GM23338 (cell line): ENCODE results near the gene CHGA. TPM values are rescaled to one million over a fixed set of nuclear protein-coding genes. Genes with fewer than 3 reads are reported as not detected.

Source experiments
- ATAC-seq: fragments of 200-7000 bp; cut with Tn5 transposase; 3 replicates; pipeline ENCODE4 v1.9.1; 2020
- DNase-seq: peaks from one replicate; pipeline ENCODE4 v3.0.0-alpha.2; 2015; ENCODE audit warnings: low spot score
- H2AFZ ChIP-seq: fragments of 200-600 bp; sonication (generic); 2 replicates; pipeline ENCODE4 v1.8.0; 2016; ENCODE audit warnings: antibody characterized with exemption, mild to moderate bottlenecking, moderate library complexity
- H3F3A ChIP-seq: fragments of 200-600 bp; sonication (generic); replicated peaks from 2 replicates; pipeline ENCODE4 v1.8.0; 2017; ENCODE audit warnings: antibody characterized with exemption, mixed run types, low read depth
- H3K27ac ChIP-seq: fragments of 200-600 bp; sonication (generic); 2 replicates; pipeline ENCODE4 v1.6.1; 2016; ENCODE audit warnings: low read depth
- H3K27me3 ChIP-seq: fragments of 200-600 bp; sonication (generic); 2 replicates; pipeline ENCODE4 v1.8.0; 2016; ENCODE audit warnings: mild to moderate bottlenecking, mixed run types, moderate library complexity; ENCODE audit not compliant: insufficient read depth
- H3K36me3 ChIP-seq: fragments of 200-600 bp; sonication (generic); 2 replicates; pipeline ENCODE4 v1.8.0; 2016; ENCODE audit warnings: mild to moderate bottlenecking; ENCODE audit not compliant: insufficient read depth
- H3K4me1 ChIP-seq: fragments of 200-600 bp; sonication (generic); 2 replicates; pipeline ENCODE4 v1.8.0; 2016; ENCODE audit warnings: mild to moderate bottlenecking, moderate library complexity; ENCODE audit not compliant: insufficient read depth
- H3K4me2 ChIP-seq: fragments of 200-600 bp; sonication (generic); 2 replicates; pipeline ENCODE4 v1.7.1; 2017; ENCODE audit warnings: mixed run types
- H3K4me3 ChIP-seq: fragments of 200-600 bp; sonication (generic); 2 replicates; pipeline ENCODE4 v1.6.1; 2016; ENCODE audit warnings: mixed run types
- H3K79me2 ChIP-seq: fragments of 200-600 bp; sonication (generic); replicated peaks from 2 replicates; pipeline ENCODE4 v1.8.0; 2017; ENCODE audit warnings: mild to moderate bottlenecking; ENCODE audit not compliant: insufficient read depth
- H3K9me2 ChIP-seq: fragments of 200-600 bp; sonication (generic); 2 replicates; pipeline ENCODE4 v1.8.0; 2017; ENCODE audit not compliant: insufficient read depth
- H4K20me1 ChIP-seq: fragments of 200-600 bp; sonication (generic); replicated peaks from 2 replicates; pipeline ENCODE4 v1.8.0; 2017; ENCODE audit warnings: mild to moderate bottlenecking; ENCODE audit not compliant: insufficient read depth
- H3K27ac Mint-ChIP-seq: 2 replicates; pipeline ENCODE4 v1.8.0; 2020; ENCODE audit warnings: inconsistent platforms, mild to moderate bottlenecking, moderate library complexity, mixed read lengths
- H3K27me3 Mint-ChIP-seq: 3 replicates; pipeline ENCODE4 v1.8.0; 2022; ENCODE audit warnings: low read depth, mild to moderate bottlenecking, moderate library complexity, mixed read lengths, inconsistent platforms; ENCODE audit not compliant: insufficient read depth, poor library complexity
- H3K36me3 Mint-ChIP-seq: 3 replicates; pipeline ENCODE4 v1.8.0; 2021; ENCODE audit warnings: low read depth, mild to moderate bottlenecking, inconsistent platforms, moderate library complexity, mixed read lengths
- H3K4me1 Mint-ChIP-seq: 3 replicates; pipeline ENCODE4 v1.8.0; 2020; ENCODE audit warnings: mild to moderate bottlenecking, inconsistent platforms, mixed read lengths
- H3K4me3 Mint-ChIP-seq: 3 replicates; pipeline ENCODE4 v1.8.0; 2021; ENCODE audit warnings: moderate library complexity, mild to moderate bottlenecking, inconsistent platforms, mixed read lengths
- H3K9me3 Mint-ChIP-seq: 3 replicates; pipeline ENCODE4 v1.8.0; 2020; ENCODE audit warnings: moderate library complexity, mild to moderate bottlenecking, inconsistent platforms, mixed read lengths
- CREB1 ChIP-seq: fragments of 250-450 bp; sonication (Bioruptor Pico); IDR thresholded peaks from 2 replicates; pipeline ENCODE4 v1.5.0; 2020; ENCODE audit warnings: low read depth, mild to moderate bottlenecking, moderate library complexity
- CTCF ChIP-seq, 2 experiments: fragments of 200-600 bp in 1 of 2; sonication (generic) in 1 of 2; conservative IDR thresholded peaks; 2 replicates each; pipeline versions ENCODE4 v1.5.1 to v1.6.1; 2016 to 2017; ENCODE audit warnings: antibody characterized with exemption in 2 of 2, low read depth in 2 of 2, mild to moderate bottlenecking in 2 of 2, moderate library complexity in 1 of 2
- ETS1 ChIP-seq: IDR thresholded peaks from 2 replicates; pipeline ENCODE4 v1.6.1; 2016; ENCODE audit warnings: antibody characterized with exemption
- EZH2 ChIP-seq: fragments of 200-600 bp; sonication (generic); IDR thresholded peaks from one replicate; pipeline ENCODE4 v1.8.0; 2017; ENCODE audit warnings: antibody characterized with exemption, mild to moderate bottlenecking, low read depth; ENCODE audit not compliant: unreplicated experiment
- POLR2AphosphoS5 ChIP-seq: IDR thresholded peaks from 2 replicates; pipeline ENCODE4 v1.6.1; 2016; ENCODE audit warnings: antibody characterized with exemption, low read depth
- REST ChIP-seq: IDR thresholded peaks from one replicate; pipeline ENCODE4 v1.6.1; 2018; ENCODE audit warnings: antibody characterized with exemption; ENCODE audit not compliant: unreplicated experiment
- STAT1 ChIP-seq: IDR thresholded peaks from one replicate; pipeline ENCODE4 v1.6.1; 2016; ENCODE audit warnings: antibody characterized with exemption; ENCODE audit not compliant: unreplicated experiment
- ZNF114 ChIP-seq: fragments of 250-450 bp; sonication (Bioruptor Pico); IDR thresholded peaks from 2 replicates; pipeline ENCODE4 v1.5.0; 2020; ENCODE audit warnings: mild to moderate bottlenecking, moderate library complexity
- ZNF462 ChIP-seq: fragments of 250-450 bp; sonication (Bioruptor Pico); IDR thresholded peaks from 2 replicates; pipeline ENCODE4 v1.5.0; 2020; ENCODE audit warnings: mild to moderate bottlenecking, moderate library complexity
- polyA plus RNA-seq: library from polyadenylated mRNA; unstranded; fragments of >200 nt; fragmentation: Nextera tagmentation; extraction: Ambion mirVana; gene quantifications from 2 replicates; pipeline ENCODE4 v1.2.1, GENCODE V29; 2016
- total RNA-seq: library from RNA; depleted of rRNA; stranded (reverse); fragments of >200 nt; shearing (Covaris generic); gene quantifications from 2 replicates; pipeline ENCODE4 v1.2.3, GENCODE V29; 2014

Gene CHGA
- total and polyA plus RNA-seq, 2 experiments from 2014 or later, result 13.9 to 19.6 TPM

- no peak for TF ChIP-seq ZNF462 (CRISPR knock-in tag)
Observed at GRCh38 chr14:92906420-92906819, 16.5 kb upstream of the CHGA start (continued).

GRCh38 chr14:92906823-92907222, 16.1 kb upstream of the CHGA start:
- no peak overlapping the region for H3K27ac Mint-ChIP-seq
- Histone ChIP-seq H4K20me1 (no peaks in the 10 kb centered on the region), H3K79me2 (no peaks in the 10 kb centered on the region), H3K4me2 (no peak overlapping the region), H3K9me2 (no peaks in the 10 kb centered on the region), H3K36me3 (no peaks in the 10 kb centered on the region), H3K4me3 (no peak overlapping the region), H2AFZ (no peak overlapping the region), H3K27ac (no peak overlapping the region), H3K4me1 (no peaks in the 10 kb centered on the region; the same call in 1 of the 2 replicates), H3K27me3 (peaks cover 3% of the 10 kb centered on the region; the same call in 1 of the 2 replicates), H3F3A (no peaks in the 10 kb centered on the region)
- H3K4me1 Mint-ChIP-seq, result peaks cover 7% of the 10 kb centered on the region
- H3K36me3 Mint-ChIP-seq, result no peaks in the 10 kb centered on the region; the same call in 2 of the 3 replicates
- peaks cover 9% of the 10 kb centered on the region for H3K27me3 Mint-ChIP-seq
- ATAC-seq (no peak), DNase-seq (no peak)
- no peak overlapping the region for H3K4me3 Mint-ChIP-seq
- peaks cover 7% of the 10 kb centered on the region; the same call in 2 of the 3 replicates for H3K9me3 Mint-ChIP-seq
- TF ChIP-seq CTCF (conservative IDR thresholded peaks at IDR 0.05; ENCODE audit: low read depth in 2 of 2) (no peak), EZH2 (no peak), POLR2AphosphoS5 (no peak), ZNF114 (CRISPR knock-in tag) (no peak), STAT1 (no peak), REST (no peak), ETS1 (no peak), CREB1 (CRISPR knock-in tag) (no peak)
